Ishikawa (cell line): Measurements from ENCODE around the gene DEAF1.

Experiments
- CEBPB ChIP-seq: IDR thresholded peaks from 2 replicates; pipeline ENCODE4 v1.6.1; 2012
- CREB1 ChIP-seq: IDR thresholded peaks from 2 replicates; pipeline ENCODE4 v1.6.1; 2012; ENCODE audit warnings: low read depth
- EGR1 ChIP-seq: IDR thresholded peaks from 2 replicates; pipeline ENCODE4 v1.6.1; 2012
- EP300 ChIP-seq: IDR thresholded peaks from 2 replicates; pipeline ENCODE4 v1.6.1; 2012; ENCODE audit warnings: borderline replicate concordance
- FOXM1 ChIP-seq: IDR thresholded peaks from 2 replicates; pipeline ENCODE4 v1.6.1; 2012; ENCODE audit warnings: low read depth, borderline replicate concordance
- MAX ChIP-seq: IDR thresholded peaks from 2 replicates; pipeline ENCODE4 v1.6.1; 2012
- NFIC ChIP-seq: IDR thresholded peaks from 2 replicates; pipeline ENCODE4 v1.6.1; 2012
- RAD21 ChIP-seq: IDR thresholded peaks from 2 replicates; pipeline ENCODE4 v1.6.1; 2012; ENCODE audit warnings: low read depth
- REST ChIP-seq: IDR thresholded peaks from 2 replicates; pipeline ENCODE4 v1.6.1; 2012; ENCODE audit warnings: low read depth, mild to moderate bottlenecking
- TAF1 ChIP-seq: IDR thresholded peaks from 2 replicates; pipeline ENCODE4 v1.6.1; 2012; ENCODE audit warnings: low read depth, mild to moderate bottlenecking
- TCF12 ChIP-seq: IDR thresholded peaks from 2 replicates; pipeline ENCODE4 v1.6.1; 2012; ENCODE audit warnings: low read depth
- TEAD4 ChIP-seq: IDR thresholded peaks from 2 replicates; pipeline ENCODE4 v1.6.1; 2012
- USF1 ChIP-seq: IDR thresholded peaks from 2 replicates; pipeline ENCODE4 v1.6.1; 2012
- YY1 ChIP-seq: IDR thresholded peaks from 2 replicates; pipeline ENCODE4 v1.6.1; 2012; ENCODE audit warnings: low read depth
- ZBTB7A ChIP-seq: IDR thresholded peaks from 2 replicates; pipeline ENCODE4 v1.6.1; 2012; ENCODE audit warnings: low read depth

The DEAF1 gene

GRCh38 chr11:637333-637592 is 57.8 kb downstream of the DEAF1 start:
- TF ChIP-seq MAX (no peak), NFIC (no peak), ZBTB7A (no peak), TAF1 (no peak), TCF12 (no peak), FOXM1 (no peak)

- TF ChIP-seq TCF12 (no peak), CEBPB (no peak), MAX (no peak), RAD21 (no peak), CREB1 (no peak)
These were observed 58.3 kb downstream of the DEAF1 start, which contains the start of gene DRD4 for GRCh38 chr11:636511-637332. Gene DRD4 (plus strand): TSS chr11:637269. CDS start chr11:637305, 36 bp downstream.

GRCh38 chr11:635945-636510 is 59.0 kb downstream of the DEAF1 start:
- TF ChIP-seq REST: no peak

- TF ChIP-seq RAD21: no peak
- TF ChIP-seq TCF12: no peak
- no peak for TF ChIP-seq NFIC
- TF ChIP-seq YY1: no peak
- TF ChIP-seq TEAD4: no peak
- TF ChIP-seq EP300: no peak
- TF ChIP-seq CREB1: no peak
- no peak for TF ChIP-seq EGR1
- no peak for TF ChIP-seq TAF1
- TF ChIP-seq REST: no peak
- no peak for TF ChIP-seq FOXM1
- TF ChIP-seq MAX: no peak
- no peak for TF ChIP-seq CEBPB
- TF ChIP-seq ZBTB7A: no peak
- TF ChIP-seq USF1: no peak
These were observed 64.2 kb downstream of the DEAF1 start for GRCh38 chr11:630871-631270.

GRCh38 chr11:629237-629583 is 65.8 kb downstream of the DEAF1 start:
- no peak for TF ChIP-seq TAF1
- TF ChIP-seq CREB1: no peak

GRCh38 chr11:628056-628455 is 67.0 kb downstream of the DEAF1 start:
- TF ChIP-seq CREB1: no peak

- TF ChIP-seq CREB1: no peak
- no peak for TF ChIP-seq NFIC
- no peak for TF ChIP-seq USF1
- no peak for TF ChIP-seq ZBTB7A
- no peak for TF ChIP-seq FOXM1
- no peak for TF ChIP-seq CEBPB
- no peak for TF ChIP-seq TAF1
- TF ChIP-seq REST: no peak
- TF ChIP-seq TCF12: no peak
- no peak for TF ChIP-seq EP300
These were observed 67.8 kb downstream of the DEAF1 start for GRCh38 chr11:627308-627576.
